ENCODE measurements around the gene ISCU.

The ISCU gene

DNA sequence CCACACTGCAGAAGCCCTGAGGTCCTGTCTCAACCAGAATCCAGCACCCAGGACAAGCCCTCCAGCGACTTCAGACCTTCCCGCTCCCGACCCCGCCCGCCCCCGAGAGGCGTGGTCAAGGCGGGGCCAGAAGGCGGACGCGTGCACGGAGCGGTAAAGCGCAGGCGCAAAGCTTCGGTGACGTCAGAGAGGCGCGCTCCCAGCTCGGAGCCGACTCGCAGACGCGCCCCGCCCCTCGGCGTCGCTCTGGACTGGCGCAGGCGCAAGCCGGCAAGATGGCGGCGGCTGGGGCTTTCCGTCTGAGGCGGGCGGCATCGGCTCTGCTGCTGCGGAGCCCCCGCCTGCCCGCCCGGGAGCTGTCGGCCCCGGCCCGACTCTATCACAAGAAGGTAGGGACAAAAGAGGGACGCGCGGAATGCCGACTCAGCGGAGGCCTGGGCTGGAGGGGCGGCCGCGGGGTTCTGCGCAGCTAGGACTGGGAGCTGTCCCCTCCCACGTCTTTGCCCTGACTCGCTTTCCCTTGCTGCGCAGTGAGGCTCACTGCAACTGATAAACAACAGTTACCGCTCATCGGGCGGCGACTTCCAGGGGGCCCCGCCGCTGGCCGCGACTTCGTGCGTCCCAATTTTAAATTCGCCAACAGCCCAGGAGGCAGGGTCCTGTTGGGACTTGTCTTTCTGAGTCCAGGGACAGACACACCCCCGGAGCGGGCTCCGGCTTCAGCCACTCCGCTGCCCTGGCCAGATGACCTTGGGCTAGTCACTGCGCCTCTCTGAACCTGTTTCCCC lies at the start of gene ISCU:
ISCU (plus strand) TSS at position 249 of the 788 bp plus-strand sequence; CDS start at position 276, 27 bp downstream.
- peak; percentile 97 for DNase-seq

- DNase-seq, result no peak
Measured at GRCh38 chr12:108514468-108514972, 47.9 kb upstream of the ISCU start.

DNA sequence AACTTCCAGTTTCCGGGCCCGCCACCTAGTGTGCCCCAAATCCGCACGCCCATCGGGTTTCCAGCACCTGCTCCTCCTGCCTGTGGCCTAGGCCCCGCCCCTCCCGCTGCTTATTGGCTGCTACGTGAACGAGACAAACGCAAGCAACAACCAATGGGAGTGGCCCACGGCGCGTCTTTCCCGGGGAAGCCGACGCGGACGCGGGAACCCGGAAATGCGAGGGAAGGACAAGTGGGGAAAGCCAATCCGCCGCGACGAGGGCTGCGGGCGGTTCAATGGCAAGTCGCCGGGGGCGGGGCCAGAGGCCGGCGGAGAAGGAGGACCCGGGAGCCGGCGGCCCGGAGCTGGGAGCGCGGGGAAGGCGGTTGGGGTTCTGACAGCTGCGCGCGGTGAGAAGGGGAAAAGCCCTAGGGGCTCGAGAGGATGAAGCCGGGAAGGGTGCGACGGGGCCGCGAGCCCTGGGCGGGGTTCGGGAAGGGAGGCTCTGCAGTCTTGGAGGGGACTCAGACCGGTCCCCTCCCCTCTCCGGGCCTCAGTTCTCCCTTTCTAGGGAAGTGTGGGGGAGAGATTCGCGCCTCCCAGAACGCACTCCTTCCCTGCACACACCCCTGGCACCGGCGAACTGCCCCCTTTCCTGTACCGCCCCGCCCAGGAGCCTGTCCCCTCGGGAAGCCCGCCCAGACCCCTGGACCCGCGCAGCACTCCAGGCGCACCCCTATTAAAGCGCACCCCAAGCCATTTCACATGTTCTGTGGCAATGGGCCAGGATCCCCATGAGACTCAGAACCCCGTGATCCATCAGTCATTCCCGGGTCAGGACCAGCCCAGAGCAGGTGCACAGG lies 47.2 kb upstream of the ISCU start, which contains the start of gene FICD:
FICD (plus strand) TSS at position 305 of the 842 bp plus-strand sequence. CDS start 1,696 bp downstream, outside the sequence.
- DNase-seq, result peak; percentile 99

GRCh38 chr12:108515916-108516315 lies 46.5 kb upstream of the ISCU start:
- peak; percentile 16 for DNase-seq

GRCh38 chr12:108516511-108517275 lies 45.7 kb upstream of the ISCU start:
- DNase-seq, result peak; percentile 29

DNA sequence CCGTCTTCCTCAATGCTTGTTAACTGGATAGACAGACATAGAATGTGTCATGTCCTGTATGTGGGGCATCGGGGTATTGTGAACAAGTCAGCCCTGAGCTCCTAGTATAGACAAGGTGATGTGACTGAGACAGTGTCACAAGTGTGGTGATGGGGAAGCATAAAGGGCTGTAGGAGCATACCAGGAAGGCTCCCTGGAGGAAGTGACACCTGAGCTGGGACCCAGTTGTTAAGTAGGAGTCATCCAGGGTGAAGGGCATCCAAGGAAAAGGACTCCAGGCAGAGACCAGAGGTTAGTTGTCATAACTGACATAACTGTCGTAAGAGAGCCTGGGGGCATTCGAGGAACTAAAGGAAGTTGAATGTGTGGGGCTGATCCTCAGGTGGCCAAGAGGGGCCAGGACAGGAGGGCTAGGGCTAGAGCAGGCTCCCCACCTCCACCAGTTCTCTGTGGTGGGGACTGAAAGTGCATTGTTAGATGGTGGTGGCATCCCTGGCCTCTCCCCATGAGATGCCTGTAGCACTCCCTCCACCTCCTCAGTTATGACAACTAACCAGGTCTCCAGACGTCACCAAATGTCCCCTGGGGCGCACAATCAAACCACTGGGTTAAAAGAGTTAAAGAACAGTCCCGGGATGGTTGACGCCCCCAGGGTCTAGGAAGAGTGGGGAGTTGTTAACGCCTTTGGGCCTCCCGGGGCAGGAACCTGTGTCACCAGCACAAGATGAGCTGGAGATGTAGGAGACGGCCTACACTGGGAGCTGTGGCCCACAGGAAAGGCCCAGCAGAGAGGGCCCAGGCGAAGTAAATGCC lies 44.9 kb upstream of the ISCU start:
- no peak for DNase-seq

- no peak for DNase-seq
Measured at GRCh38 chr12:108518101-108518715, 44.2 kb upstream of the ISCU start.

DNA sequence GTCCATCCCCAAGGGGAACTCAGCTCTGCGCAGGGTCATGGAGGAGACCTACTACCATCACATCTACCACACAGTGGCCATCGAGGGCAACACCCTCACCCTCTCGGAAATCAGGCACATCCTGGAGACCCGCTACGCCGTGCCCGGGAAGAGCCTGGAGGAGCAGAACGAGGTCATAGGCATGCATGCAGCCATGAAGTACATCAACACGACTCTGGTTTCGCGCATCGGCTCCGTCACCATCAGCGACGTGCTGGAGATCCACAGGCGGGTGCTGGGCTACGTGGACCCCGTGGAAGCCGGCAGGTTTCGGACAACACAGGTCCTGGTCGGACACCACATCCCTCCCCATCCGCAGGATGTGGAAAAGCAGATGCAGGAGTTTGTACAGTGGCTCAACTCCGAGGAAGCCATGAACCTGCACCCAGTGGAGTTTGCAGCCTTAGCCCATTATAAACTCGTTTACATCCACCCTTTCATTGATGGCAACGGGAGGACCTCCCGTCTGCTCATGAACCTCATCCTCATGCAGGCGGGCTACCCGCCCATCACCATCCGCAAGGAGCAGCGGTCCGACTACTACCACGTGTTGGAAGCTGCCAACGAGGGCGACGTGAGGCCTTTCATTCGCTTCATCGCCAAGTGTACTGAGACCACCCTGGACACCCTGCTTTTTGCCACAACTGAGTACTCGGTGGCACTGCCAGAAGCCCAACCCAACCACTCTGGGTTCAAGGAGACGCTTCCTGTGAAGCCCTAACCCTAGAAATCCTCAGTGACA lies 43.5 kb upstream of the ISCU start:
- no peak for DNase-seq

- peak; percentile 25 for DNase-seq
Measured at GRCh38 chr12:108519558-108519957, 42.8 kb upstream of the ISCU start.

DNA sequence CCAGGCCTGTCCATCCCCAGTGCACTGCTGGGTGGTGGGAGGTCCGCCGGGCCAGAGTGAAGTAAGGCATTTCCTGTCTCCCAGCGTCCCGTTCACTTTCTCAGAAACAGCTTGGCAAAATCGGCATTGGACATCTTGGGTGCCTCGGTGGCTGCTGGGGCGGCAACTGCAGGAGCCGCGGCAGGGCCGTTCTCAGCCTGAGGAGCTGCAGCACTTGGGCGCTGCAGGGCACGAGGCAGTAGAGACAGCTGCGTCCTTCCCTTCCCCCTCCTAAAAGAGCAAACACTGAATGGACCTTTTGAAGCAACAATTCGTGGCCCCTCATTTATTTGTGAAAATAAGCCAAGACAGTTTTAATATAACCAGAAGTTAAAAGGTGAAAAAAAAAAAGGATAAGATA lies 39.0 kb upstream of the ISCU start:
- DNase-seq, result no peak

DNA sequence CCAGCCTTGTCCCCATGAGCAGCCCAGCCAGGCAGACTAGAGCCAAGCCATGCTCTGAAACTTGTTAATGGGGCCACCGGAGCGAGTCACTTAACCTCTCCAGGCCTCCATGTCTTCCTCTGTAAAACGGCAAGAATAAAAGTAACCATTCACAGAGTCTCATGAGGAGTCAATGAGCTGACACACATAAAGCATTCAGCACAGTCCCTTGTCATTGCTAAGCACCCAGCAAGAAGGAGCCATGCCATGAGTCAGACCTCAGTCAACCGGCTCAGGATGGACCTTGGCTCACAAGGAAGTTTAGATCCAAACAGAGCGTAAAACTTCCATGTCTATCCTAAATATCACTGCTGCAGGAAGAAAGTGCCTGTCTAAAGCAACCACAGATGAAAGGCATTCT lies 36.7 kb upstream of the ISCU start:
- DNase-seq, result no peak

- no peak for DNase-seq
Measured at GRCh38 chr12:108526482-108527165, 35.8 kb upstream of the ISCU start.

DNA sequence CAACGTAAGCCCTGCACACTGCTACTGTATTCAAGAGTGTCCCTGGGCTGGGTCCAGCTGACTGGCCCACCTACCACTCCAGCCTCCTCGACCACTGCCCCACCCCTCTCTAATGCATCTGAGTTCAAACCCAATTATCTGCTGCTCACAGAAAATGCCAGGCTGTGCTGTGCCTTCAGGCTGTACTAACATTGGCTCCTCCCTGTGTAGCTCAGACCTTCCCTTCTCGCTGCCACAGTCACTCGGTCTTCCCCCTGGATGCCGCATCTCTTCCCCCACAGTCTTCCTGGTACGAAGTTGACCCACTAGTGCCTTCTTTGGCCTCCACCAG lies 35.3 kb upstream of the ISCU start:
- DNase-seq, result no peak

DNA sequence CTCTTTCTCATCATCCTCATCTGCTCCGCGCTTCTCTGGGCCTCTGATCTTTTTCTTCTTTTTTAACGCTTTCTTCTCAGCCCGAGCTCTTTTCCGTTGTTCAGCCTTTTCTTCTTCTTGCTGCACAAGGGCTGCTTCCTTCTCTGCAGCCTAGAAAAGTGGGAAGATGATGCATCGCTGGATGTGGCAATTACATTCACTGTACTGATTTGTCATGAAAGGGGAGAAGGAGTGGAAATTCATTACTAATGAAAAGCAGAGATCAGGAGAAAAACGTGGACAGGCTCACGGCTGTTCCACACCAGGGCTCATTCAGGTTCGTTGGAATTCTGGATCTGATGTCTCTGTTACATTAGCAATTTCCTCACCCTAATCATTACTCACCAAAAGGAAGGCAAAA lies 32.2 kb upstream of the ISCU start:
- no peak for DNase-seq

GRCh38 chr12:108531929-108532848 lies 30.2 kb upstream of the ISCU start:
- no peak for DNase-seq

GRCh38 chr12:108538146-108538545 lies 24.2 kb upstream of the ISCU start:
- DNase-seq, result no peak

GRCh38 chr12:108538616-108539195 lies 23.7 kb upstream of the ISCU start:
- DNase-seq, result no peak

GRCh38 chr12:108542320-108542719 lies 20.1 kb upstream of the ISCU start:
- DNase-seq, result no peak

DNA sequence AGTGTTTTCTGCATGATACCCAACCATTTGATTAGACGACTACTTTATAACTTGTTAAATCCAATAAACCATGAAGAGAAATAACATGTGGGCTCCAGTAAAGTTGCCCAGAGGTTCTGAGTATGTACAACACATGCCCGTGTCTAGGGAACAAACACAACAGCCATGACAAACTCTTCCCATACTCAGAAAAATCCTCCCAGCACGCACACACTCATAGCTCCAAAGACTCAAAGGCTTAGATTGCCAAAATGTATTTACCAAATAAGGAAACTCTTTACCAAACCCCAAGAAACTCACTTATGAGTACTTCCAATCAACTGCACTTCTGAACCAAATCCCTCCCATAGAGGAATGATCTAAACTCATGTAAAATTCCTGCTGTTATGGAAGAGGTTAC lies 18.7 kb upstream of the ISCU start:
- DNase-seq, result no peak
